ENCODE results near the gene APAF1. TPM values are rescaled to one million over a fixed set of nuclear protein-coding genes. Genes with fewer than 3 reads are reported as not detected.

APAF1 gene
- total RNA-seq, 2 experiments from 2014 or later = 14.7 to 28.6 TPM

GRCh38 chr12:98635657-98636323 is 9.3 kb upstream of the APAF1 start:
- TF ChIP-seq, protein P1, sequence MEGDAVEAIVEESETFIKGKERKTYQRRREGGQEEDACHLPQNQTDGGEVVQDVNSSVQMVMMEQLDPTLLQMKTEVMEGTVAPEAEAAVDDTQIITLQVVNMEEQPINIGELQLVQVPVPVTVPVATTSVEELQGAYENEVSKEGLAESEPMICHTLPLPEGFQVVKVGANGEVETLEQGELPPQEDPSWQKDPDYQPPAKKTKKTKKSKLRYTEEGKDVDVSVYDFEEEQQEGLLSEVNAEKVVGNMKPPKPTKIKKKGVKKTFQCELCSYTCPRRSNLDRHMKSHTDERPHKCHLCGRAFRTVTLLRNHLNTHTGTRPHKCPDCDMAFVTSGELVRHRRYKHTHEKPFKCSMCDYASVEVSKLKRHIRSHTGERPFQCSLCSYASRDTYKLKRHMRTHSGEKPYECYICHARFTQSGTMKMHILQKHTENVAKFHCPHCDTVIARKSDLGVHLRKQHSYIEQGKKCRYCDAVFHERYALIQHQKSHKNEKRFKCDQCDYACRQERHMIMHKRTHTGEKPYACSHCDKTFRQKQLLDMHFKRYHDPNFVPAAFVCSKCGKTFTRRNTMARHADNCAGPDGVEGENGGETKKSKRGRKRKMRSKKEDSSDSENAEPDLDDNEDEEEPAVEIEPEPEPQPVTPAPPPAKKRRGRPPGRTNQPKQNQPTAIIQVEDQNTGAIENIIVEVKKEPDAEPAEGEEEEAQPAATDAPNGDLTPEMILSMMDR (conservative IDR thresholded peaks at IDR 0.05; ENCODE audit: low read length) = no peak
- no peak for TF ChIP-seq EZH2phosphoT487 (IDR thresholded peaks at IDR 0.05; ENCODE audit: borderline replicate concordance, low read depth, low read length)
- peaks cover 5% of the 10 kb centered on the region; the same call in 1 of the 2 replicates for H3K9me3 ChIP-seq (ENCODE audit: low read length)
- peaks cover 72% of the 10 kb centered on the region for H3K36me3 ChIP-seq (ENCODE audit: insufficient read depth, low read length)
- peaks cover 9% of the 10 kb centered on the region; the same call in 1 of the 2 replicates for H4K20me1 ChIP-seq (ENCODE audit: insufficient read depth, low read length)
- H3K4me2 ChIP-seq (ENCODE audit: low read length) = peak overlapping the region; percentile 63
- peaks cover 21% of the 10 kb centered on the region for H3K4me1 ChIP-seq (ENCODE audit: insufficient read depth, low read length, poor library complexity, severe bottlenecking)
- DNase-seq (ENCODE audit: low spot score) = peak; percentile 44
- ChIA-PET CTCF (ENCODE audit: unreplicated experiment) (no interaction called here), POLR2A (interaction anchor here (0.6 to 1.6 kb wide), 13 partner anchors 10 to 710 kb away, joined by 3 to 10 read pairs (median 3); partner anchors contain the start of gene SLC25A3)
- intact Hi-C loops (cut with micrococcal nuclease; ENCODE audit: unreplicated experiment) = no loop called here
- no peak overlapping the region for H2AFZ ChIP-seq (ENCODE audit: low read length)
- peak overlapping the region; percentile 7 for H3K27ac ChIP-seq (ENCODE audit: low read depth, low read length, poor library complexity, severe bottlenecking)
- H3K79me2 ChIP-seq (ENCODE audit: insufficient read depth, low read depth, low read length) = peaks cover 69% of the 10 kb centered on the region
- H3K4me3 ChIP-seq (ENCODE audit: low read depth, low read length, poor library complexity, severe bottlenecking) = peak overlapping the region; percentile 27
- H3K9me2 ChIP-seq (ENCODE audit: insufficient read depth, low read length) = no peaks in the 10 kb centered on the region
- no TSS peak for BruUV-seq (replicated peaks)

DNA sequence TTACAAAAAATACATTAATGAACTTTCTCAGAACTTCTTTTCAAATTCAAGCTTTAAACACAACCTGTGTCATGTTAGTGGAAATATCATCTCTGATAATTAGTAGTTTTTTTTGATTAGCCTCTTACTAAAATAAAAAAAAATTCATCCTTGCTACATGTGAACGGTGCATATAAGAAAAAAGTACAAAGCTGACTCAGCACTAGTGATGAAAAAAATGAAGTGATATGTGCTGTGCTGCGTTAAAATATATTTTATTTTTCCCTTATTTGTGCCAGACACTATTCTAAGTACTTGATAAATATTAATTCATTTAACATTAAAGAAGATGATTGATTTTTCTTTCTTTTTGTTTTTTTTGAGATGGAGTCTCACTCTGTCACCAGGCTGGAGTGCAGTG is 8.0 kb upstream of the APAF1 start:
- no TSS peak for BruUV-seq (replicated peaks)
- Histone ChIP-seq H3K27ac (ENCODE audit: low read depth, low read length, poor library complexity, severe bottlenecking) (no peak overlapping the region), H3K79me2 (ENCODE audit: insufficient read depth, low read depth, low read length) (peaks cover 81% of the 10 kb centered on the region), H3K4me2 (ENCODE audit: low read length) (peak overlapping the region; percentile 63), H3K4me3 (ENCODE audit: low read depth, low read length, poor library complexity, severe bottlenecking) (no peak overlapping the region), H3K9me3 (ENCODE audit: low read length) (peaks cover 6% of the 10 kb centered on the region; the same call in 1 of the 2 replicates), H3K4me1 (ENCODE audit: insufficient read depth, low read length, poor library complexity, severe bottlenecking) (peaks cover 27% of the 10 kb centered on the region), H2AFZ (ENCODE audit: low read length) (no peak overlapping the region), H3K9me2 (ENCODE audit: insufficient read depth, low read length) (no peaks in the 10 kb centered on the region), H4K20me1 (ENCODE audit: insufficient read depth, low read length) (peaks cover 9% of the 10 kb centered on the region; the same call in 1 of the 2 replicates), H3K36me3 (ENCODE audit: insufficient read depth, low read length) (peaks cover 76% of the 10 kb centered on the region)
- no peak for DNase-seq (ENCODE audit: low spot score)
- intact Hi-C loops (cut with micrococcal nuclease; ENCODE audit: unreplicated experiment) = no loop called here
- POLR2A ChIA-PET = interaction anchor here (0.7 to 4.3 kb wide), 5 partner anchors 9 to 74 kb away, joined by 3 to 29 read pairs (median 5); partner anchors contain the start of gene SLC25A3
- TF ChIP-seq, protein P1 (conservative IDR thresholded peaks at IDR 0.05; ENCODE audit: low read length) = no peak
- TF ChIP-seq EZH2phosphoT487 (IDR thresholded peaks at IDR 0.05; ENCODE audit: borderline replicate concordance, low read depth, low read length) = no peak
- CTCF ChIA-PET (ENCODE audit: unreplicated experiment) = no interaction called here

DNA sequence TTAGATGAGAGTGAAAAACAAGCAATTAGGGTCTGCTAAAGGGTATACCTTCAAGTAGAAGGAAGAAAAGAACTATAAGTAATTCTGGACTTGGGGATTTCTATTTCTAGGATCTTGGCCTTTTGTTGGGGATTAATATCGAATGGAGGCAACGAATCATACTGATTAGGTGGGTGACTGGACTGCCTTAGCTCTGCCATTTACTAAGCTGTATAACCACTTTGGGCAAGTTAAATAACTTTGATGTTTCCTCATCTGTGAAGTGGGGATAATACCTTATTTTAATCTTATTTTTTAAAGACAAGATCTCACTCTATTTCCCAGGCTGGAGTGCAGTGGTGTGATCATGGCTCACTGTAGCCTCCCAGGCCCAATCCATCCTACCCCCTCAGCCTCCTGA is 7.1 kb upstream of the APAF1 start:
- H3K4me1 ChIP-seq (ENCODE audit: insufficient read depth, low read length, poor library complexity, severe bottlenecking) = peaks cover 36% of the 10 kb centered on the region
- peaks cover 90% of the 10 kb centered on the region for H3K79me2 ChIP-seq (ENCODE audit: insufficient read depth, low read depth, low read length)
- no peaks in the 10 kb centered on the region for H3K9me2 ChIP-seq (ENCODE audit: insufficient read depth, low read length)
- POLR2A ChIA-PET = interaction anchor here (0.7 to 4.3 kb wide), 3 partner anchors 33 to 73 kb away, joined by 3 to 29 read pairs (median 3); partner anchors contain the start of gene SLC25A3
- no peak for DNase-seq (ENCODE audit: low spot score)
- no peak overlapping the region for H2AFZ ChIP-seq (ENCODE audit: low read length)
- CTCF ChIA-PET (ENCODE audit: unreplicated experiment) = no interaction called here
- H4K20me1 ChIP-seq (ENCODE audit: insufficient read depth, low read length) = peaks cover 9% of the 10 kb centered on the region; the same call in 1 of the 2 replicates
- BruUV-seq (replicated peaks) = no TSS peak
- no peak overlapping the region for H3K27ac ChIP-seq (ENCODE audit: low read depth, low read length, poor library complexity, severe bottlenecking)
- intact Hi-C loops (cut with micrococcal nuclease; ENCODE audit: unreplicated experiment) = no loop called here
- TF ChIP-seq, protein P1 (conservative IDR thresholded peaks at IDR 0.05; ENCODE audit: low read length) = no peak
- no peak overlapping the region for H3K4me3 ChIP-seq (ENCODE audit: low read depth, low read length, poor library complexity, severe bottlenecking)
- no peak overlapping the region for H3K4me2 ChIP-seq (ENCODE audit: low read length)
- peaks cover 69% of the 10 kb centered on the region for H3K36me3 ChIP-seq (ENCODE audit: insufficient read depth, low read length)
- peaks cover 6% of the 10 kb centered on the region; the same call in 1 of the 2 replicates for H3K9me3 ChIP-seq (ENCODE audit: low read length)

Measured in OCI-LY7 (cell line).